Astrocyte of the spinal cord (primary cell): ENCODE results near the gene ALOX5AP.

ENCODE experiments used
- DNase-seq: peaks from one replicate; pipeline ENCODE4 v3.0.0; 2011; ENCODE audit warnings: low read depth, low spot score
- H3K4me3 ChIP-seq: 2 replicates; pipeline ENCODE4 v1.5.1; 2011; ENCODE audit warnings: low read depth, mild to moderate bottlenecking, low read length, moderate library complexity
- CTCF ChIP-seq: IDR thresholded peaks from 2 replicates; pipeline ENCODE4 v1.5.1; 2012; ENCODE audit warnings: low read depth, mild to moderate bottlenecking, low read length, inconsistent platforms
- in situ Hi-C: cut with HindIII; loops from 2 replicates; pipeline ENCODE4 v1.10.0; 2017; ENCODE audit warnings: low sequenced_read_pairs

ALOX5AP gene

DNA sequence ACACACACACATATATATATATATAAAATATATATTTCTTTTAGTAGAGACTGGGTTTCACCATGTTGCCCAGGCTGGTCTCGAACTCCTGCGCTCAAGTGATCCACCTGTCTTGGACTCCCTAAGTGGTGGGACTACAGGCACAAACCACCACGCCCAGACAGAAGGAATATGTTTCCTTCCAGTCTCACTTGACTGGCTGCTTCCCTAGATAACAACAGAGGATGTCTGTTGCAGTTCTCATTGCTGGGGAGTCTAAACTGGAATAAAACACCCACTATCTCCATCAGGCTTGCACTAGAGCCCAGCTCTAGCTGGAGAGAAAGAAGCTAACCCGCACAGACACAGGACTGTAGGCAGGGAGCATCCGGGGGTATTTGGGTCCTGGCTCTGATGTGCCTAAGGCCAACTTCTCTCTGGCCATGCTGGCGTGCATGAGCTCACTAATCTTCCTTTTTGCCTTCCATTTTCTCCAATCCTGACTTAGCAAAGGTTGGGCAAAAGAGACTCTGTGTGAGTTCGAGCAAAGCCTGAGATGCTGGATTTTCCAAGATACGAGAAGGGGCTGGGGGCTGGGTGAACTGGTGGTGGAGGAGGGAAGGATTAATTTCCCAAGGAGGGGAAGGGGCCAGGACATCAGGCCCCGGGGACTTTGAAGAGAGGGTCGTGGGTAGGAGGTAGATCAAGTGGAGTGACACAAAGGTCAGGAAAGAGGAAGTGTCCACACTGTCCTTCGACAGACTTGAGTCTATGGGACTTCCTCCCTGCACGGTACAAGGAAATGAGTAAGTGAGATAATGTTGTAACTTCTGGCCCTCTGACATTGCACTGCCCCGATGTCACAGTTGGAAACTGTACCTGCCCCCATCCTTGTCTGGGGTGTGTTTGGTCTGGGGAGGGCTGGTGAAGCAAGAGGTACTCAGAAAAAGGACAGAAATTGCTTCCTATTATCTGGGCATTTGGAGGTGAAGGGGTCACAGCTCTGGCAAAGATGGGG lies 22.5 kb upstream of the ALOX5AP start:
- TF ChIP-seq CTCF: no peak
- no peak overlapping the region for H3K4me3 ChIP-seq
- no peak for DNase-seq
- in situ Hi-C loops: no loop called here

DNA sequence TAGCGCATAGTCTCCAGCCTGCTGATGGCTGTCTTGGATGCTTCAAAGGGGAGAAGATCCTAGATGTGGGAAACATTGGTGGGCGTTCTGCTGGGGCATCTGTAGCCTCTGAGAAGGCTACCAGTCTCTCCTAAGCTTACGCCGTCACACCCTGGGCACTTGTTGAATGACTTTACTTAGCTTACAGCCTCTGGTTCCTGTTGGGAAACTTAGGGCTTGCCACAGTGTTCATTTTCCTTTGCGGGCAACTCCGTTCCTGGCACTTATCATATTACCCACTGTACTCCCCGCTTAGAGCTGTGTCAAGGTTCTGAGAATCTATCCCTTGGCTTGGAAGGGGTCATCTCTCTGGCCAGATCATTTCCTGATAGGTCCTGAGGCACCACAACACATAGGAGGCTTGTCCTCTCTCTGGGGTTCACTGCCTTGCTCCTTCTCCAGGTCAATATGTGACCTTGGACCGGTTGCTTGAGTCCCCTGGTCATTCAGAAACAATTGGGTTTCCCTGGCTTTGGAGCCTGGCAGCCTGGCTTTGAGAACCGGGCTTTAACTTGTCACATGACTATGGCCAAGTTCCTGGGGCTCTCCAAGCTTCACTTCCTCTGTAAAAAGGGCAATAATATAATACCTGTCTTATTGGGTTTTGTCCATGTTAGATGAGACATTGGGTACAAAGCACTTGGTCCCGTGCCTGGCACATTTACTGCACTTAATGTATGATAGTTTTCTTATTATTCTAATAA lies 20.5 kb upstream of the ALOX5AP start:
- in situ Hi-C loops: no loop called here
- TF ChIP-seq CTCF: no peak
- DNase-seq: no peak
- no peak overlapping the region for H3K4me3 ChIP-seq

DNA sequence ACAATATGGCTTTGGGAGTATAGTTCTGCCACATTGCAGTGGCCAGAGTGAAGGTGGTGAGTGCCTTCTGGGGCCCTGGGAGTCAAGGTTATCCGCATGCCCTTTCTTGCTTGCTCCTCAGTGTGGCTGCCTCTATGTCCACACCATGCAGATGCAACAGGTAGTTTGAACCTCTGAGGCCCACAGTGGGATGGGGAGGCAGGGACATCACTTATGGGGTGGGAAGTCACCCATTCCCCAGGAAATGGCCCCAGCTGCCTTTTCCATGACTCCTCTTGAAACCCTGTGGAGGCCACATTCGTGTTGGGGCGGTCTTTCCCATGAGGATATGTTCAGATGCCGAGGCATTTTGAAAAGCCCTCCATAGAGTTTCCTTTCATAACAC lies 20.0 kb upstream of the ALOX5AP start:
- DNase-seq: no peak
- no peak for TF ChIP-seq CTCF
- in situ Hi-C loops: no loop called here
- no peak overlapping the region for H3K4me3 ChIP-seq

DNA sequence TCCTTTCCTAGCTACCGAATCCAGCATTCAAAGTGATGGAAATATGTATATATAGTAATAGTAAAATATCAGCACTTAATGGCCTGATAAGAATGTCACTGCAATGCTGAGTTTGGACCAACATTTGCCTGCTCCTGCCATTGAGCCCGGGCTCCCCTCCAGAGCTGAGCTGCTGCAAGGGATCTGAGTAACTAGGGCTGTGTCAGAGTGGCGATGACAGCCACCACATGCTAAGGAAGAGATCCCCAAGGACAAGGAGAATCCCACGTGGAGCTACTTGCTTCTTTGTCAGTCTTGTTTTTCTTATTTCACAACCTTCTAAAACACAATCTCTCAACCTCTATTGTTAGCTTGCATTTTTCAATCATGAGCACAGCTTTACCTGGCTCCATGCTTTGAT lies 19.5 kb upstream of the ALOX5AP start:
- in situ Hi-C loops: no loop called here
- TF ChIP-seq CTCF: no peak
- H3K4me3 ChIP-seq: no peak overlapping the region
- no peak for DNase-seq

DNA sequence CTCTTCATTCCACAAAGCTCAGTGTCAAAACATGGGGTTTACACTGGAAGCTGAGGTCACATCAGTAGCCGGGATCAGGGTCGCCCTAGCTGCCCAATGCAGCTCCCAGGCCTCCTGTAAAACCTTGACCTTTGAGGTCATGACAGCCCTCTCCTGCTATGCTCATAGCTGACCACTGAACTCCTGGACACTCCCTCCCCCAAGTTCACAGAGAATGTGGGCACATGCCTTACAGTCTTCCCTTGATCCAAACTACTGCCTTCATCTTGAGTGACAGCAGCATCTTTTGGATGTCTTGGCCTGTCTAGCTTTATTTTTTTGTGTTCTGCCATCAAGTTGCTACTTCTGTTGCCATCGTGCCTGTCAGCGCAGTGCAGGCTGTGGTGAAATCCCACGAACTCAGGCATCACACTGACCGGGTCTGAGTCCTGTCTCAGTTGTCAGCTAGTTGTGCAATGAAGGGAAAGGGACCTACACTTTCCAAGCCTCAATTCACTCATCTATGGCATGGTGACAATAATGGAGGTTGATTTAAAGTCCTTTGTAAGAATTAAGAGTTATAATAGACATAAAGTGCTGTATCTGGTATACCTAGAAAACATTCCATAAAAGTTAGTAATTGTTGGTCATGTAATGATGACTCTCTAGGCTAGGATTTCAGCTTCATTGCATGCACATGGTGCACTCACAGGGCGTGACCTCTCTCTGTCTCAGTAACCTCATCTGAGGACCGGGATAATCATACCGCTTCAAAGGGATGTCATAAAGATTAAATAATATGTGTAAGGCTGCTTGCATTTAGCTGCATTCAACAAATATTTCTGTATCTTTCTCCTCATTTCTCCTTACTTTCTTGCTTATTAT lies 16.4 kb upstream of the ALOX5AP start:
- in situ Hi-C loops: no loop called here
- TF ChIP-seq CTCF: no peak
- DNase-seq: peak; percentile 90
- H3K4me3 ChIP-seq: no peak overlapping the region

- DNase-seq: no peak
- no peak overlapping the region for H3K4me3 ChIP-seq
- no peak for TF ChIP-seq CTCF
- in situ Hi-C loops: no loop called here
These were observed 15.8 kb upstream of the ALOX5AP start for GRCh38 chr13:30719525-30719914.
